Islet of Langerhans (tissue), 1 donor: Measurements from ENCODE around the gene PRDX6.
"Not testable (repeated sequence)": the region's sequence is repeated elsewhere in the genome, so short reads cannot be mapped to it uniquely, and the experiment has no call there.

Source experiments
- FAIRE-seq: peaks from one replicate; lab custom pipeline; 2011; peaks lifted over from hg19 to GRCh38; lab: Jason Lieb, UNC

PRDX6 gene, protein sequence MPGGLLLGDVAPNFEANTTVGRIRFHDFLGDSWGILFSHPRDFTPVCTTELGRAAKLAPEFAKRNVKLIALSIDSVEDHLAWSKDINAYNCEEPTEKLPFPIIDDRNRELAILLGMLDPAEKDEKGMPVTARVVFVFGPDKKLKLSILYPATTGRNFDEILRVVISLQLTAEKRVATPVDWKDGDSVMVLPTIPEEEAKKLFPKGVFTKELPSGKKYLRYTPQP

GRCh38 chr1:173477286-173478093 lies at the start of gene PRDX6:
TSS of gene PRDX6 (plus strand) at chr1:173477335. CDS start at chr1:173477398, 63 bp downstream.
- FAIRE-seq, result no peak

DNA sequence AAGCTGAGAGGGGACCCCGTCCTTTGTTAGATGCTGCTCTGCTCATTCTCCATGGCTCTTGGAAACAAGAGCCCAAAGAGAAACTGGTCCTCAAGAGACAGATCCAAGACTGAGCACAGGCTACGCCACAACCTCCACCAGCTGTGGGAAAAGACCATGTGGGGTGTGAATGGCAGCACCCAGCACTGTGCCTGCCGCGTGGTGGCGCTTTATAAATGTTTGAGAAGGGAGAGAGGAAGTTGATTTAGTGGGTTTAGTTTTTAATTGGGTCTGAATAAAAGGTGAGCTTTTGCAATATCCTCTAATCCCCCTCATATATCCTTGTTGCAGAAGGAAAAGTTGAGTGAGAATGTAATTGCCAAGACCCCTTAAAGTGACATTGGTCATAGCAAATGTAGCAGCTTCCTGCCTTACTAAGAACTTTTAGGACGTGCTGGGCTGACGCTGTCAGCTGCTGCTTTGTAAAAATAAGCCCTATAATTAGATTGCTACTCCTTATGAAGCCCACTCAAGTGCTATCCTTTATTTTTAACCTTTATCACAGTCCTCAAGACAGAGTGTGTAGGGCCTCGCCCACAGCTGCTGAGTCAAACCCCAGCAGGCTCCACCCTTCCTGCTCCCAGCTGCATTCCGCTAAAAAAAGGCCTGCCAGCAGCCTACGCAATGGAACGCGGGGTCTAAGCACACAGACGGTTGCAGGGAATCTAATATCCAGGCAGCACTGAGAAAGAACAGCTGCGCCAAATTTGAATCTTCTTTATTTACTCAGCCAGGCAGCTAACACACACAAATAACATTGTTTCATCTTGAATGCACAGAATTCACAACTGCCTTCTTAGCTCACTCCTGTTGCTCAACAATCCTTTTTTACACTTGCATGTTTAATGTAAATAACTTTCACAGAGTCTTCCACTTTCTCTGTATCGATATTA lies 47.4 kb upstream of the PRDX6 start:
- no peak for FAIRE-seq

GRCh38 chr1:173430677-173431303 lies 46.3 kb upstream of the PRDX6 start:
- FAIRE-seq, result no peak

DNA sequence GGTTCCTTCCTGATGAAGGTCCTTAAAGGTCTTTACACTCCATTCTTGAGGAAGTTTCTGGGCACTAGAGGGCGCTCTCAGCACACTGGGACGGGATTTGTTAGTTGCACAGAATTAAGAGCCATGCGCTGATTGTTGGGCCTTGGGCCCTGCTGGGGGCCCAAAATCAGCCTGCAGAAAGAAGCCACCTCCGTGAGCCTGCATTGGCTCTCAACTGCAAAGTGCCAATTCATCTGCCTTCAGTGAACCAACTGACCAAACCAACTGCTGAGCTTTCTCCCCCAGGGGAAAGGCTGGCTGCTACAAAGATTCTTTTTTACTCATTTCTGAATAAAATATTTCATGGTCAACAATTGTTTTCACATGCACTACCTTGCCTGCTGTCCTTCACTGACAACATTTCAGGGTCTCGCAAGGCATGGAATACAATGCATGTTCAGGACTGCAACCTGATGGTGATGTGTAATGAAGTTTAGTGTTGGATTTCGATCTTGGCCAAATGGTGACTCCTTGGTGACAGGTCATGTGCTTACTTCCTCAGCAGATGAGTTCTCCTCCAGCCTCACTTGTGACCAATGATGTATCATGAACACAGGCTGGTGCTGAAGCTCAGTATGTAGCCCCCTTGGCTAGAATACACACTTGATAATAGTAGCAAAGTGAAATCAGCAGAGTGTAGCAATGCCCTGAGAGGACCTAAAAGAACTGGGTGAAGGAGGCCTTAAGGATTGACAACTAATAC lies 45.7 kb upstream of the PRDX6 start:
- FAIRE-seq, result no peak

DNA sequence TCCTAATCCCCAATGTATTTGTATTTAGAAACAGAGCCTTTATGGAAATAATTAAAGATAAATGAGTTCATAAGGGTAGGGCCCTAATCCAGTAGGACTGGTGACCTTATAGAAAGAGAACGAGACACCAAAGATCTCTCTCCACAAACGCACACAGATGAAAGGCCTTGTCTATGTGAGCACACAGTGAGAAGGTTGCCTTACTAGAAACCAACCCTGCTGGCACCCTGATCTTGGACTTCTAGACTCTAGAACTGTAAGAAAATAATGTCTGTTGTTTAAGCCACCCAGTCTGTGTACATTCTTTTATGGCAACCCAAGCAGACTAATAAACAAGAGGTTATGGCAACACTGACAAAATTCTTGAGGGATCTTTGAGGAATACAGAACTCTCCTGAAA lies 44.8 kb upstream of the PRDX6 start:
- FAIRE-seq, result no peak

DNA sequence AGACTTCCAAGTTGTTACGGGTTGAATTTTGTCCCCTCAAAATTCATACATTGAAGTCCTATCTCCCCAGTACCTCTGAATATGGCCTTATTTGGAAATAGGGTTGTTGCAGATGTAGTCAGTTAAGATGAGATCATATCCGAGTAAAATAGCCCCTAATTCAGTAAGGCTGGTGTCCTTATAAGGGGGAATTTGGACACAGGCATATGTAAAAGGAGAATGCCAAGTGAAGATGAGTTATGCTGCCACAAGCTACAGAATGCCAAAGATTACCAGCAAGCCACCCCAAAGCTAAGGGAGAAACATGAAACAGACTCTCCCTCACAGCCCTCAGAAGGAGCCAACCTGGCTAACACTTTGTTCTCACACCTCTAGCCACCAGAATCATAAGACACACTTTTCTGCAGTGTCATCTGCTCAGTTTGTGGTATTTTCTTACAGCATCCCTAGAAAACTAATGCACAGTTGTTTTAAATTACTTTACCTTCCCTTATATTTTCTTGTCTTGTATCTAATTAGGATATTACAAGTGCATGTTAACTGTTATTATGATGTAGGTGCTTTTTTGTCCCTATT lies 43.3 kb upstream of the PRDX6 start:
- no peak for FAIRE-seq

DNA sequence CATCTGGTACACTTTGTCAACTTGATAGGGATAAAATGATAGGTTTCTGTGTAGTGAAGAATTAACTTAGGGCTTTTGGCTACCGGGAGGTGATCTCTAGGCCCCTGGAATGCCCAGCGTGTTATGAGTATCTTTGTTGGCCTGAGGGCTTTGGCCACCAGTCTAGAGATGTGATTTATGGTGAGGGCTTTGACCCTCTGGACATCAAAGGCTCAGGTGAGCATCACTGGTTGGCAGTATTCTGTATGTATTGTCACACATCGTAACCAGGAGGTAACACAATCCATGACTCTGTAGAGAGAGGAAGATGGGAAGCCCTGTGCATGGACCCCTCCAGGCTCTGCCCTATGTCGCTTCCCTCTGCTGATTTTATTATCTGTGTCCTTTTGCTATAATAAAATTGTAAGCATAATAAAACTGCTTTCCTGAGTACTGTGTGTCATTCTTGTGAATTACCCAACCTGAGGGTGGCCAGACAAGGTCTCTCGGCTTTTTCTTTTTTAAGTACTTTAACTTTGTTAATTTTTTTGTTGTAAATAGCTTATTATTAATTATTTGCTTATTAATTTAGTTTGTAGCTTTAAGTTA lies 40.2 kb upstream of the PRDX6 start:
- no peak for FAIRE-seq

- FAIRE-seq, result no peak
Observed at GRCh38 chr1:173438675-173439074, 38.5 kb upstream of the PRDX6 start.

DNA sequence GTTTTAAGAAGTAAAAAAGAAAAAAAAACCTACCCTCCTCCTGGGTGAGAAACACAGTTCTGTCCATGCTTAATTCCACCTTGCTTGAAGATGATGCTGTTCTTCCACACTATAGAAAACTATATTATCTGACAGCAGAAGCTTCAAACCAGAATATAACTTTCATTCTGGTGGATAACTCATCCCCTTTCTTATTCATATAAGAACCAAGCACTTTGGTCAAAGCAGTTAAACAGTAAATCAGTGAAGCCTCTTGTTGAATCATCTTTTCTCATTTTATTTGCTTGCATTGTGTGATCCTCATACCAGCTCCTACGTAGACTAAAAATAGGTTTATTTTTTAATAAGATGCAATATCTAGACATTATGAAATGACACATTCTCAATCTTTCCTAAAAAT lies 36.7 kb upstream of the PRDX6 start:
- FAIRE-seq, result no peak

DNA sequence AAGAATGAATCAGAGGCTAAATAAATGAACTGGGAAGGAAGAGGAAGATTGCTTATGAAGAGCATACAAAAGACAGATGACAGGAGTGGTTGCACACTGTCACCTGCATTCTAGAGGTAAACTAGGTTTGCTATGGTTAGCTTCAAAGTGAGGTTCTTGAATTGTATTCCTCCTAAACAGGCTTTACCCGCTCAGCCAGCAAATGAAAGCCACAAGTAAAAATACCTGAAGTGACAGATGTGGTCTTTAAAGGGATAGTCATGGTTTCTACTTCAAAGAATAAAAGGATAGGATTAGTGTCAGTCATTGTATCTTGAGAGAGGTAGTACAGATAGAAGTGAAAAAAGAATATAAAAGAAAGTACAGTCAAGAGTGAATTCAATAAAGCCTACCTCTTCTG lies 32.4 kb upstream of the PRDX6 start:
- FAIRE-seq, result no peak

DNA sequence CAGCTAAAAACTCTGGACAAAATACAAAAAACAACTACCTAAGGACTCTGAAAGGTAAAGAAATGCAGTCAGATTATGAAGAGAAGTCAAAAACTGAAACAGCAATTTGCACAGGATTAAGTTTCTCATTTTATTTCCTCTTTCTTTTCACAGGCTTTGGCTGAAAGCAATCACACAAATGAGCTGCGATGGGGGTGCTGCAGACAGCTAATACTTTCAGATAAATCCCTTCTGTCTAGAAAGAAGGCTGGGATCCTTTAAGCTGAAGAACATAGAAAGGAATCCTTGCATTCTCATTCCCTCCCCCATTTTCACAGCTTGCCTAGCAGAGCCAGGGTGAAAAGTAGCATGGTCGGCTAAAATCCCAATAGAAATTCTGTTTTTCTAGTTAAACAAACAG lies 32.0 kb upstream of the PRDX6 start:
- FAIRE-seq, result no peak

GRCh38 chr1:173445656-173446055 lies 31.5 kb upstream of the PRDX6 start:
- FAIRE-seq, result no peak

DNA sequence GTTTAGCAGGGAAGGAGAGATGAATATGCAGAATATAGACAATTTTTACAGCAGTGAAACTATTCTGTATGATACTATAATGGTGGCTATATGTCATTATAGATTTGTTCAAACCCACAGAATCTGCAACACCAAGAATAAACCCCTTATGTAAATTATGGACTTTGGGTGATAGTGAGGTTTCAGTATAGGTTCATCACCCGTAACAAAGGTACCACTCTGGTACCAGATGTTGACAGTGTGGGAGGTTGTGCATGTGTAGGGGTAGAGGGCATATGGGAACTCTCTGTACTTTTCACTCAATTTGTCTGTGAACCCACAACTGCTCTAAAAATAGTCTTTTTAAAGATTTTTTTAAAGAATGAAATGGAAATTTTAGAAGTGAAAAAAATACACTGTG lies 29.9 kb upstream of the PRDX6 start:
- FAIRE-seq, result no peak

DNA sequence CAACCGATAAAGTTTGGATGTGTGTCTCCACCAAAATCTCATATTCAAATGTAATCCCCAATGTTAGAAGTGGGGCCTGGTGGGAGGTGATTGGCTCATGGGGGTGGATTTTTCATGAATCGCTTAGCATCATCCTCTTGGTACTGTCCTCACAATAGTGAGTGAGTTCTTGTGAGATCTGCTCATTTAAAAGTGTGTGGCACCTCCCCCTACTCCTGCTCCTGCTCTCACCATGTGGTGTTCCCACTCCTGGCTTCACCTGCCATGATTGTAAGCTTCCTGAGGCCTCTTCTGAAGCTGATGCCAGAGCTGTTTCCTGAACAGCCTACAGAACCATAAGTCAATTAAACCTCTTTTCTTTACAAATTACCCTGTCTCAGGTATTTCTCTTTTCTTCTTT lies 28.2 kb upstream of the PRDX6 start:
- no peak for FAIRE-seq

- FAIRE-seq, result no peak
Observed at GRCh38 chr1:173451981-173452380, 25.2 kb upstream of the PRDX6 start.

DNA sequence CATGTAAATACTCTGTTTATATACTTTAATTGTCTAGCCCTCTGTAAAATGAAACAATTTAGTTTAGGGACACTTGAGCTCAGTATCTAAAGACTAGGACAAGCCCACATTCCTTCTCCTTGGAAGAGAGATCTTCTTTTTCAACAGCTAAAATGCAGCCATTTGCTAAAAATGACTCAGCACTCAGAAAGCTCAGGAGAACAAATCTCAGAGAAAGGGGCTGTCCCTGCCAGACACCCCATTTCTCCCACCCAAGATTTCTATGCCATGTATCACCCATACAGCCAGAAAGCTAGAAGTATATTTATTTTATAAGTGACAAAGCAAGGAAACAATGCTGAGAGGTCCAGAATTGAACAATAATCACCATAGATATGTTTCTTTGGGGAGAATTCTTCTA lies 23.2 kb upstream of the PRDX6 start:
- FAIRE-seq, result no peak

DNA sequence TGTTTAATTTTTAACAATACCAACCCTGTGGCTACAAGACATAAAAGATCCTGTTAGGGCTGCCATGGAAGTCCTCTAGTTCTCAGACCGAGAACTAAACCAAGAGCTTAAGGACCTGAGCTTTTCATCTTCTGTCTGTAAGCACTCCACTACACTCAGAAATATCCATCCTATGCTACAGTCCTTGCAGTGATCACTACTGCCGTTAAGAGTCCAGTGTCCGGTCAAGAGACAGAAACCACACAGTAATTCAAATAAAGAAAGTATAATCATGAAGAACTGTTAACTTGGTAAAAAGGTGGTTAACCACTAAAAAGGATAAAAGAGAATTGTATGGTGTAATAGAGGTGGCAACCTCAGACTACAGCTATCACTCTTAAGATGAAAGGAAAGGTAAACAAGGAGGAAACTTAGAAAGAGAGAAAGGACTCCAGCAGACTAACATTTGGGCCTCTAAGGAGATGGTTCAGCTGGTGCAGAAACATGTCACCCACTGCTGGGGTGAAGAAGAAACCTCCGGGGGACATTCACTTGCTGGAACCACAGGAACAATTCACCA lies 22.1 kb upstream of the PRDX6 start:
- FAIRE-seq, result no peak

GRCh38 chr1:173459885-173460284 lies 17.2 kb upstream of the PRDX6 start:
- no peak for FAIRE-seq

- FAIRE-seq, result not testable (repeated sequence)
Observed at GRCh38 chr1:173462666-173463065, 14.5 kb upstream of the PRDX6 start.

DNA sequence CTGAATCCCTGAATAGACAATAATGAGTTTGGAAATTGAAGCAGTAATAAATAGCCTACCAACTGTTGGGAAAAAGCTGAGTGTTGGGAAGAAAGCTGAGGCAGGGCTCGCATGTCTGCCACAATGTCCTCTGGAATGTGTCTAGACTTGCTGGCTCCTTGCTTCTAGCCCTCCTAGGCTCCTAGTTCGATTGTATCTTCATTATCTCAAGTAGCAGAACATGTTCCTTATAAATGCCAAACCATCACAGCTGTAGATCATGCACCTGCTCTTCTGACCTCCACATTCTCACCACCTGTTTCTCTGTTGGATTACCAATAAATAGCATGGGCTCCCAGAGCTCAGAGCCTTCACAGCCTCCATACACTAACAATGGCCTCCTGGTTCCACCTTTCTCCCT lies 12.9 kb upstream of the PRDX6 start:
- not testable (repeated sequence) for FAIRE-seq

GRCh38 chr1:173467426-173467825 lies 9.7 kb upstream of the PRDX6 start:
- FAIRE-seq, result no peak
